IMR-90 (cell line): ENCODE measurements around the gene HBZ. TPM values are rescaled to one million over a fixed set of nuclear protein-coding genes. Genes with fewer than 3 reads are reported as not detected.
A peak's percentile ranks its signal among the peaks of the same experiment; 100 is the strongest.

ENCODE experiments used
- ATAC-seq: fragments of 200-7000 bp; cut with Tn5 transposase; 2 replicates; pipeline ENCODE4 v1.9.1; 2020; ENCODE audit warnings: low read depth, mild to moderate bottlenecking, moderate library complexity
- BruUV-seq: library from RNA; stranded (reverse); fragments of 400-500 nt; replicated peaks from 2 replicates; lab custom pipeline; 2021; lab: Mats Ljungman, UMichigan
- CTCF ChIA-PET: fragments of 300-600 bp; formaldehyde crosslinking; extraction: SDS; loops from one replicate; lab custom pipeline; 2021; ENCODE audit warnings: antibody characterized with exemption; lab: Yijun Ruan, JAX
- POLR2A ChIA-PET: fragments of 300-600 bp; sonication (Branson Sonifier 250); formaldehyde crosslinking; loops from one replicate; lab custom pipeline; 2022; ENCODE audit warnings: antibody characterized with exemption; ENCODE audit not compliant: unreplicated experiment; lab: Charles Lee
- DNase-seq: peaks from one replicate; pipeline ENCODE4 v3.0.0; 2013
- H2AFZ ChIP-seq: replicated peaks from 2 replicates; pipeline ENCODE3; 2013; ENCODE audit warnings: low read length, mild to moderate bottlenecking; ENCODE audit not compliant: poor library complexity
- H2AK5ac ChIP-seq: 2 replicates; pipeline ENCODE4 v1.6.1; 2013; ENCODE audit warnings: low read depth, low read length, inconsistent platforms
- H2AK9ac ChIP-seq: replicated peaks from 2 replicates; pipeline ENCODE3; 2013; ENCODE audit warnings: mild to moderate bottlenecking, low read depth, low read length, moderate library complexity; ENCODE audit not compliant: poor library complexity
- H2BK120ac ChIP-seq: 2 replicates; pipeline ENCODE4 v1.6.1; 2013; ENCODE audit warnings: low read depth, low read length, inconsistent platforms
- H2BK15ac ChIP-seq: 3 replicates; pipeline ENCODE4 v1.6.1; 2013; ENCODE audit warnings: low read depth, low read length, inconsistent platforms
- H2BK20ac ChIP-seq: 2 replicates; pipeline ENCODE4 v1.6.1; 2013; ENCODE audit warnings: low read depth, mild to moderate bottlenecking, inconsistent platforms, low read length, moderate library complexity
- H2BK5ac ChIP-seq: 2 replicates; pipeline ENCODE4 v1.6.1; 2013; ENCODE audit warnings: mild to moderate bottlenecking, low read depth, low read length, inconsistent platforms; ENCODE audit not compliant: poor library complexity, severe bottlenecking
- H3K14ac ChIP-seq: replicated peaks from 2 replicates; pipeline ENCODE4 v1.6.1; 2013; ENCODE audit warnings: low read depth, low read length, inconsistent platforms
- H3K18ac ChIP-seq: 2 replicates; pipeline ENCODE4 v1.6.1; 2013; ENCODE audit warnings: low read depth, low read length, control low read depth
- H3K23ac ChIP-seq: 2 replicates; pipeline ENCODE4 v1.6.1; 2013; ENCODE audit warnings: low read depth, low read length, inconsistent platforms
- H3K27ac ChIP-seq: 2 replicates; pipeline ENCODE4 v1.5.1; 2013; ENCODE audit warnings: mild to moderate bottlenecking, control low read depth, low read length; ENCODE audit not compliant: insufficient read depth
- H3K27me3 ChIP-seq: 2 replicates; pipeline ENCODE4 v1.6.1; 2013; ENCODE audit warnings: low read length; ENCODE audit not compliant: control insufficient read depth, insufficient read depth
- H3K36me3 ChIP-seq: 2 replicates; pipeline ENCODE4 v1.6.1; 2013; ENCODE audit warnings: low read length, mixed read lengths; ENCODE audit not compliant: control insufficient read depth, insufficient read depth
- H3K4ac ChIP-seq: 2 replicates; pipeline ENCODE4 v1.6.1; 2013; ENCODE audit warnings: low read depth, low read length, inconsistent platforms
- H3K4me1 ChIP-seq: 2 replicates; pipeline ENCODE4 v1.6.1; 2013; ENCODE audit warnings: low read length, mixed read lengths; ENCODE audit not compliant: control insufficient read depth, insufficient read depth
- H3K4me2 ChIP-seq: 2 replicates; pipeline ENCODE4 v1.6.1; 2013; ENCODE audit warnings: low read depth, mild to moderate bottlenecking, control low read depth, low read length, moderate library complexity
- H3K4me3 ChIP-seq: 2 replicates; pipeline ENCODE4 v1.5.1; 2013; ENCODE audit warnings: low read depth, mild to moderate bottlenecking, control low read depth, low read length, moderate library complexity; ENCODE audit not compliant: insufficient read depth
- H3K56ac ChIP-seq: 2 replicates; pipeline ENCODE4 v1.6.1; 2013; ENCODE audit warnings: low read length, inconsistent platforms; ENCODE audit not compliant: insufficient read depth; ENCODE audit errors: extremely low read depth
- H3K79me1 ChIP-seq, 2 experiments: 2 replicates each; pipeline ENCODE4 v1.6.1; 2013; ENCODE audit warnings: low read length in 2 of 2, inconsistent platforms in 1 of 2, low read depth in 1 of 2
- H3K9ac ChIP-seq: 2 replicates; pipeline ENCODE4 v1.6.1; 2013; ENCODE audit warnings: low read depth, low read length, control low read depth
- H3K9me1 ChIP-seq: 2 replicates; pipeline ENCODE4 v1.6.1; 2013; ENCODE audit warnings: low read length, inconsistent platforms; ENCODE audit not compliant: insufficient read depth
- H3K9me3 ChIP-seq: 2 replicates; pipeline ENCODE4 v1.6.1; 2013; ENCODE audit warnings: low read length; ENCODE audit not compliant: control insufficient read depth, insufficient read depth
- H4K20me1 ChIP-seq: 2 replicates; pipeline ENCODE4 v1.6.1; 2013; ENCODE audit warnings: low read length, inconsistent platforms; ENCODE audit not compliant: insufficient read depth
- H4K5ac ChIP-seq: 2 replicates; pipeline ENCODE4 v1.6.1; 2013; ENCODE audit warnings: mild to moderate bottlenecking, low read depth, low read length, control low read depth
- H4K8ac ChIP-seq, 2 experiments: 2 replicates each; pipeline ENCODE4 v1.6.1; 2013; ENCODE audit warnings: low read depth in 2 of 2, low read length in 2 of 2, control low read depth in 1 of 2, inconsistent platforms in 1 of 2
- H4K91ac ChIP-seq: 2 replicates; pipeline ENCODE4 v1.6.1; 2013; ENCODE audit warnings: low read depth, low read length, inconsistent platforms; ENCODE audit not compliant: insufficient read depth
- BHLHE40 ChIP-seq: fragments of 150-350 bp; IDR thresholded peaks from 2 replicates; pipeline ENCODE4 v1.6.1; 2016; ENCODE audit warnings: mild to moderate bottlenecking, low read depth, low read length
- CEBPB ChIP-seq: IDR thresholded peaks from 2 replicates; pipeline ENCODE4 v1.6.1; 2012; ENCODE audit warnings: low read depth, low read length, improper control_type of control experiment
- CHD1 ChIP-seq: IDR thresholded peaks from 2 replicates; pipeline ENCODE4 v1.6.1; 2012; ENCODE audit warnings: low read depth, low read length, improper control_type of control experiment
- ELK1 ChIP-seq: fragments of 150-350 bp; IDR thresholded peaks from 2 replicates; pipeline ENCODE4 v1.6.1; 2016; ENCODE audit warnings: low read depth, mild to moderate bottlenecking, low read length, moderate library complexity, borderline replicate concordance
- FOS ChIP-seq: fragments of 150-350 bp; IDR thresholded peaks from 2 replicates; pipeline ENCODE4 v1.6.1; 2016; ENCODE audit warnings: low read depth, low read length
- MAFK ChIP-seq: IDR thresholded peaks from 2 replicates; pipeline ENCODE4 v1.6.1; 2012; ENCODE audit warnings: low read depth, low read length, improper control_type of control experiment
- MAZ ChIP-seq: IDR thresholded peaks from 2 replicates; pipeline ENCODE4 v1.6.1; 2012; ENCODE audit warnings: low read depth, mild to moderate bottlenecking, low read length, improper control_type of control experiment, moderate library complexity, borderline replicate concordance
- MXI1 ChIP-seq: IDR thresholded peaks from 2 replicates; pipeline ENCODE4 v1.6.1; 2012; ENCODE audit warnings: low read depth, mild to moderate bottlenecking, low read length, moderate library complexity, borderline replicate concordance
- NFE2L2 ChIP-seq: fragments of 150-350 bp; IDR thresholded peaks from 2 replicates; pipeline ENCODE4 v1.6.1; 2016; ENCODE audit warnings: low read depth, mild to moderate bottlenecking, low read length
- POLR2A ChIP-seq: IDR thresholded peaks from 2 replicates; pipeline ENCODE4 v1.6.1; 2012; ENCODE audit warnings: mild to moderate bottlenecking, low read depth, low read length
- RAD21 ChIP-seq: IDR thresholded peaks from 2 replicates; pipeline ENCODE4 v1.6.1; 2012; ENCODE audit warnings: low read length, improper control_type of control experiment
- RCOR1 ChIP-seq: IDR thresholded peaks from 2 replicates; pipeline ENCODE4 v1.6.1; 2012; ENCODE audit warnings: mild to moderate bottlenecking, low read length, improper control_type of control experiment; ENCODE audit not compliant: insufficient replicate concordance
- SMC3 ChIP-seq: fragments of 150-350 bp; IDR thresholded peaks from 2 replicates; pipeline ENCODE4 v1.6.1; 2016; ENCODE audit warnings: low read depth, mild to moderate bottlenecking, antibody characterized with exemption, low read length, moderate library complexity
- USF2 ChIP-seq: fragments of 150-350 bp; IDR thresholded peaks from 2 replicates; pipeline ENCODE4 v1.6.1; 2017; ENCODE audit warnings: mild to moderate bottlenecking, antibody characterized with exemption, low read length, low read depth
- WGBS, 2 experiments: methylation state at CpG; one replicate each; pipeline versions ENCODE4 v1.1.5 to v1.1.7; 2013; ENCODE audit warnings: missing lambda C conversion rate in 2 of 2; ENCODE audit not compliant: insufficient read length in 1 of 2; ENCODE audit errors: extremely low coverage in 2 of 2; 5-methylcytosine and 5-hydroxymethylcytosine counted together
- dilution Hi-C: fragments of 300-500 bp; cut with HindIII; formaldehyde crosslinking; loops from one replicate; pipeline ENCODE4 v1.14.3; 2018; ENCODE audit warnings: low sequenced_read_pairs; ENCODE audit not compliant: unreplicated experiment
- in situ Hi-C: fragments of 300-500 bp; cut with MboI; formaldehyde crosslinking; loops from 3 replicates; pipeline ENCODE4 v1.14.3; 2019; ENCODE audit warnings: low sequenced_read_pairs, inconsistent platforms, mixed read lengths
- intact Hi-C: fragments of 100-400 bp; cut with micrococcal nuclease; formaldehyde crosslinking; loops from 2 replicates; pipeline ENCODE4 v1.10.0; 2022
- polyA plus RNA-seq, 3 experiments: library from polyadenylated mRNA; depleted of rRNA; stranded (reverse); fragments of >200 nt; gene quantifications; 2 replicates each; pipeline ENCODE4 v1.2.3, GENCODE V29; 2012; ENCODE audit warnings: low replicate concordance in 1 of 3
- total RNA-seq: library from RNA; depleted of rRNA; stranded (reverse); fragments of >200 nt; gene quantifications from 2 replicates; pipeline ENCODE4 v1.2.3, GENCODE V29; 2012

HBZ gene
- total and polyA plus RNA-seq, 2 of the 4 experiments (the other 2 are of a cell fraction), result not detected

GRCh38 chr16:112153-112840 lies 40.1 kb upstream of the HBZ start:
- POLR2A ChIA-PET, result no interaction called here

More at GRCh38 chr16:112153-112840, 40.1 kb upstream of the HBZ start:
- H2BK20ac ChIP-seq, result no peak overlapping the region
- no peak for ATAC-seq
- in situ Hi-C loops, result no loop called here
- peaks cover 14% of the 10 kb centered on the region for H3K4me1 ChIP-seq
- H4K91ac ChIP-seq, result peak overlapping the region; percentile 50; the same call in 1 of the 2 replicates
- H3K36me3 ChIP-seq, result peaks cover 24% of the 10 kb centered on the region
- H3K27ac ChIP-seq, result no peak overlapping the region; the same call in 1 of the 2 replicates
- no peak overlapping the region for H3K4me2 ChIP-seq
- DNase-seq, result no peak
- H3K14ac ChIP-seq, result no peak overlapping the region
- no peak overlapping the region for H2AFZ ChIP-seq
- peak overlapping the region; percentile 69 for H3K4ac ChIP-seq
- H3K9ac ChIP-seq, result no peak overlapping the region
- CTCF ChIA-PET, result no interaction called here
- dilution Hi-C loops, result no loop called here
- H3K4me3 ChIP-seq, result no peak overlapping the region
- H3K27me3 ChIP-seq, result no peaks in the 10 kb centered on the region
- peak overlapping the region in 1 of 2 experiments; percentile 11; a peak in 1 of 4 replicates for H4K8ac ChIP-seq
- H3K23ac ChIP-seq, result no peak overlapping the region
- 91% methylated on average over 9 of the region's 21 CpGs; no CpG with 5 or more reads in 1 of the 2 experiments for WGBS, 2 experiments
- peaks cover under 1% of the 10 kb centered on the region for H4K20me1 ChIP-seq
- no TSS peak for BruUV-seq
- H3K79me1 ChIP-seq, result peaks cover 0 to 27% of the 10 kb centered on the region in 2 experiments; a peak in 3 of 4 replicates
- no peak overlapping the region for H3K56ac ChIP-seq
- intact Hi-C loops, result no loop called here
- no peaks in the 10 kb centered on the region for H3K9me3 ChIP-seq
- peak overlapping the region; percentile 64 for H2BK120ac ChIP-seq
- H2AK5ac ChIP-seq, result no peak overlapping the region; the same call in 1 of the 2 replicates
- H3K18ac ChIP-seq, result no peak overlapping the region
- no peak overlapping the region; the same call in 2 of the 3 replicates for H2BK15ac ChIP-seq
- TF ChIP-seq CEBPB, result no peak
- TF ChIP-seq ELK1, result no peak
- TF ChIP-seq MAZ, result no peak
- no peak for TF ChIP-seq SMC3
- TF ChIP-seq USF2, result no peak
- TF ChIP-seq RAD21, result no peak
- no peak for TF ChIP-seq NFE2L2
- TF ChIP-seq RCOR1, result no peak
- no peak for TF ChIP-seq FOS
- no peak for TF ChIP-seq MAFK
- TF ChIP-seq BHLHE40, result no peak
- no peak for TF ChIP-seq POLR2A
- TF ChIP-seq CHD1, result no peak
- no peak for TF ChIP-seq MXI1
- H2AK9ac ChIP-seq, result no peak overlapping the region
- H4K5ac ChIP-seq, result no peak overlapping the region
- H3K9me1 ChIP-seq, result peaks cover 22% of the 10 kb centered on the region
- no peak overlapping the region for H2BK5ac ChIP-seq
